ENCODE results near the gene DPM3. TPM values are rescaled to one million over a fixed set of nuclear protein-coding genes. Genes with fewer than 3 reads are reported as not detected.

The DPM3 gene
- total and polyA plus RNA-seq, 2 donors (not counting 3 experiments of a cell fraction or from before 2014, with no cell fraction given): 69.6 to 258 TPM

DNA sequence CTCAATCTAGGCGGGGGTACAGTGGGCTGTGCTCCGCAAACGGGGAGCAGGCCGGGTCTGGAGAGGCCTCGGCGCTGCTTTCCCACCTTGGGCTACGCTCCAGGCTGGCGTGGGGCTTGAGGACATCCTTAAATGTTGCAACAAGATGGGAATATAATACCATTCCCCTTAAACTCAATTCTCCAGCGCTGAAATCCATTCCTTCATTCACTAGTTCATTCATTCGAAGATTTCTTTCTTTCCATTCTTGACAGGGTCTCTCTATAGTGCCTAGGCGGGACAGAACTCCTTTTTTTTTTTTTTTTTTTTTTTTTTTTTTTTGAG is 261 bp upstream of the DPM3 start:
- Histone ChIP-seq H3K27ac (ENCODE audit: insufficient read depth, low read depth, low read length) (no peak overlapping the region), H3K27me3 (ENCODE audit: control insufficient read depth in 2 of 2, insufficient read depth in 2 of 2, low read length in 2 of 2) (peaks cover 0 to 3% of the 10 kb centered on the region in 2 experiments), H3K9me1 (replicated peaks; ENCODE audit: control insufficient read depth, extremely low read depth, insufficient read depth, low read length) (no peaks in the 10 kb centered on the region), H3K4me3 (replicated peaks in 1 of 3; ENCODE audit: insufficient read depth in 1 of 3, low read depth in 1 of 3, low read length in 3 of 3) (peak overlapping the region in 2 of 3 experiments; percentile 68 to 99), H4K20me1 (replicated peaks; ENCODE audit: control insufficient read depth, extremely low read depth, insufficient read depth, low read length) (no peaks in the 10 kb centered on the region), H3K4me2 (ENCODE audit: insufficient read depth, low read length) (peak overlapping the region; percentile 23), H2AFZ (ENCODE audit: low read depth, low read length) (peak overlapping the region; percentile 42), H3K9ac (replicated peaks; ENCODE audit: extremely low read depth, insufficient read depth, low read length) (no peak overlapping the region), H3K9me3 (replicated peaks; ENCODE audit: control insufficient read depth, insufficient read depth, low read length) (no peaks in the 10 kb centered on the region), H3K36me3 (ENCODE audit: control insufficient read depth in 2 of 2, extremely low read depth in 1 of 2, insufficient read depth in 2 of 2, low read length in 2 of 2) (peaks cover 0 to 2% of the 10 kb centered on the region in 2 experiments), H3K79me2 (ENCODE audit: control insufficient read depth, insufficient read depth, low read length) (peaks cover 24% of the 10 kb centered on the region), H3K4me1 (ENCODE audit: control insufficient read depth, extremely low read depth, insufficient read depth, low read length) (peaks cover 16% of the 10 kb centered on the region)
- dilution Hi-C loops (cut with MboI; ENCODE audit: extremely low pct_ligation_motif_present, low sequenced_read_pairs): no loop called here
- no TSS peak for BruUV-seq (replicated peaks)
- FAIRE-seq: no peak
- no peak for DNase-seq (ENCODE audit: low read depth, low spot score)
- ChIA-PET CTCF (interaction anchor here (1.0 to 1.7 kb wide), 4 partner anchors 8 to 56 kb away, joined by 3 to 15 read pairs (median 9); no protein-coding TSS in a partner anchor), POLR2A (interaction anchor here (0.6 kb wide), 1 partner anchor 128 kb away, joined by 5 read pairs; no protein-coding TSS in a partner anchor)
- TF ChIP-seq, protein P1, sequence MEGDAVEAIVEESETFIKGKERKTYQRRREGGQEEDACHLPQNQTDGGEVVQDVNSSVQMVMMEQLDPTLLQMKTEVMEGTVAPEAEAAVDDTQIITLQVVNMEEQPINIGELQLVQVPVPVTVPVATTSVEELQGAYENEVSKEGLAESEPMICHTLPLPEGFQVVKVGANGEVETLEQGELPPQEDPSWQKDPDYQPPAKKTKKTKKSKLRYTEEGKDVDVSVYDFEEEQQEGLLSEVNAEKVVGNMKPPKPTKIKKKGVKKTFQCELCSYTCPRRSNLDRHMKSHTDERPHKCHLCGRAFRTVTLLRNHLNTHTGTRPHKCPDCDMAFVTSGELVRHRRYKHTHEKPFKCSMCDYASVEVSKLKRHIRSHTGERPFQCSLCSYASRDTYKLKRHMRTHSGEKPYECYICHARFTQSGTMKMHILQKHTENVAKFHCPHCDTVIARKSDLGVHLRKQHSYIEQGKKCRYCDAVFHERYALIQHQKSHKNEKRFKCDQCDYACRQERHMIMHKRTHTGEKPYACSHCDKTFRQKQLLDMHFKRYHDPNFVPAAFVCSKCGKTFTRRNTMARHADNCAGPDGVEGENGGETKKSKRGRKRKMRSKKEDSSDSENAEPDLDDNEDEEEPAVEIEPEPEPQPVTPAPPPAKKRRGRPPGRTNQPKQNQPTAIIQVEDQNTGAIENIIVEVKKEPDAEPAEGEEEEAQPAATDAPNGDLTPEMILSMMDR (IDR thresholded peaks at IDR 0.05; ENCODE audit: extremely low read depth in 1 of 2, insufficient read depth in 1 of 2, low read depth in 1 of 2, low read length in 2 of 2): no peak
- TF ChIP-seq GATA2 (IDR thresholded peaks at IDR 0.05; ENCODE audit: insufficient read depth, insufficient read length, low read depth, low read length): no peak
- TF ChIP-seq JUN (IDR thresholded peaks at IDR 0.05; ENCODE audit: borderline replicate concordance, insufficient read depth, insufficient read length, low read depth): no peak
- TF ChIP-seq EZH2 (IDR thresholded peaks at IDR 0.05; ENCODE audit: borderline replicate concordance, low read depth, low read length, severe bottlenecking): no peak
- TF ChIP-seq FOS (IDR thresholded peaks at IDR 0.05; ENCODE audit: borderline replicate concordance, insufficient read depth, low read length): no peak
- no peak for TF ChIP-seq POLR2AphosphoS5 (IDR thresholded peaks at IDR 0.05; ENCODE audit: insufficient read depth, low read depth, low read length)
- TF ChIP-seq POLR2A (IDR thresholded peaks at IDR 0.05; ENCODE audit: low read depth, low read length): no peak
- TF ChIP-seq MYC (IDR thresholded peaks at IDR 0.05; ENCODE audit: low read depth, low read length): no peak
- TF ChIP-seq, protein P2, sequence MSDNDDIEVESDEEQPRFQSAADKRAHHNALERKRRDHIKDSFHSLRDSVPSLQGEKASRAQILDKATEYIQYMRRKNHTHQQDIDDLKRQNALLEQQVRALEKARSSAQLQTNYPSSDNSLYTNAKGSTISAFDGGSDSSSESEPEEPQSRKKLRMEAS (IDR thresholded peaks at IDR 0.05; ENCODE audit: insufficient read depth, insufficient read length): no peak
- intact Hi-C loops (cut with micrococcal nuclease): loop anchor here (1.0 to 2.0 kb wide), 2 partner anchors 14 to 27 kb away; partner anchors contain the start of gene EFNA1

Data from endothelial cell of umbilical vein (primary cell).